Activated naive CD4-positive, alpha-beta T cell treated with Interleukin-2 at 50 U/mL for 16 hours (primary cell): Measurements from ENCODE around the gene DCTN2.
"Not testable (repeated sequence)": the region's sequence is repeated elsewhere in the genome, so short reads cannot be mapped to it uniquely, and the experiment has no call there.

ENCODE experiments used
- DNase-seq: peaks from one replicate; pipeline ENCODE4 v3.0.0-alpha.2; 2020

DCTN2 gene

GRCh38 chr12:57576613-57577160 lies 29.7 kb upstream of the DCTN2 start:
- no peak for DNase-seq

GRCh38 chr12:57575771-57576612 lies 29.0 kb upstream of the DCTN2 start:
- no peak for DNase-seq

- no peak for DNase-seq
Observed at GRCh38 chr12:57574795-57575194, 27.8 kb upstream of the DCTN2 start.

- no peak for DNase-seq
Observed at GRCh38 chr12:57571926-57572762, 25.2 kb upstream of the DCTN2 start.

- DNase-seq: not testable (repeated sequence)
Observed at GRCh38 chr12:57570438-57570837, 23.4 kb upstream of the DCTN2 start.

- no peak for DNase-seq
Observed at GRCh38 chr12:57569858-57570257, 22.9 kb upstream of the DCTN2 start.

- no peak for DNase-seq
Observed at GRCh38 chr12:57568838-57569237, 21.8 kb upstream of the DCTN2 start.

- DNase-seq: no peak
Observed at GRCh38 chr12:57564178-57564740, 17.3 kb upstream of the DCTN2 start.

GRCh38 chr12:57563358-57563757 lies 16.4 kb upstream of the DCTN2 start:
- DNase-seq: no peak

GRCh38 chr12:57561117-57561516 lies 14.1 kb upstream of the DCTN2 start:
- DNase-seq: not testable (repeated sequence)

- no peak for DNase-seq
Observed at GRCh38 chr12:57560516-57560915, 13.5 kb upstream of the DCTN2 start.

GRCh38 chr12:57558864-57559263 lies 11.9 kb upstream of the DCTN2 start:
- no peak for DNase-seq

GRCh38 chr12:57554897-57555296 lies 7.9 kb upstream of the DCTN2 start:
- DNase-seq: no peak

GRCh38 chr12:57554453-57554852 lies 7.5 kb upstream of the DCTN2 start:
- DNase-seq: no peak

- DNase-seq: no peak
Observed at GRCh38 chr12:57553343-57554202, 6.6 kb upstream of the DCTN2 start.

GRCh38 chr12:57552835-57553313 lies 5.9 kb upstream of the DCTN2 start:
- no peak for DNase-seq

GRCh38 chr12:57552306-57552651 lies 5.3 kb upstream of the DCTN2 start:
- DNase-seq: no peak

- DNase-seq: no peak
Observed at GRCh38 chr12:57551637-57552305, 4.8 kb upstream of the DCTN2 start.

- no peak for DNase-seq
Observed at GRCh38 chr12:57550641-57551549, 3.9 kb upstream of the DCTN2 start.

- peak; percentile 65 for DNase-seq
Observed at GRCh38 chr12:57549909-57550640, 3.1 kb upstream of the DCTN2 start, which contains the start of gene KIF5A. KIF5A (plus strand) TSS chr12:57550044; CDS start chr12:57550272, 228 bp downstream.
